ENCODE data around the gene NLGN2. TPM values are rescaled to one million over a fixed set of nuclear protein-coding genes. Genes with fewer than 3 reads are reported as not detected.

Gene NLGN2
- total and polyA plus RNA-seq, 2 of the 8 experiments (the other 6 are each of a cell fraction or from before 2014, with no cell fraction given), result 21.2 to 62.8 TPM

- TF ChIP-seq KDM5A (IDR thresholded peaks at IDR 0.05; ENCODE audit: low read length), result no peak
- TF ChIP-seq SIRT6 (IDR thresholded peaks at IDR 0.05; ENCODE audit: low read length), result no peak
- peak; percentile 15 for TF ChIP-seq KDM4A (IDR thresholded peaks at IDR 0.05; ENCODE audit: low read depth, low read length, severe bottlenecking)
- H2BK5ac ChIP-seq (ENCODE audit: low read depth, low read length), result peak within 1 kb of the TSS; percentile 90
- DNase-seq (ENCODE audit: low read depth in 1 of 2, low spot score in 2 of 2), result no peak
- peak within 1 kb of the TSS; percentile 94 for H4K91ac ChIP-seq (replicated peaks; ENCODE audit: insufficient read length, low read length)
- H3K14ac ChIP-seq (ENCODE audit: insufficient read length), result no peak within 1 kb of the TSS
- H2AK5ac ChIP-seq (ENCODE audit: low read depth, low read length), result no peak within 1 kb of the TSS
- peak within 1 kb of the TSS; percentile 58 for H3K4ac ChIP-seq (replicated peaks; ENCODE audit: insufficient read length, low read depth, low read length)
- peak within 1 kb of the TSS; percentile 77 for H3K56ac ChIP-seq (replicated peaks; ENCODE audit: insufficient read length, low read depth, low read length)
- H3K9ac ChIP-seq (replicated peaks in 1 of 4; ENCODE audit: extremely low read depth in 1 of 4, low read depth in 3 of 4, low read length in 3 of 4), result peak within 1 kb of the TSS; percentile 50 to 95 (median 92); a peak in 6 of 7 replicates
- H3K23me2 ChIP-seq (ENCODE audit: low read depth, low read length), result peaks cover 31% of the 10 kb centered on the region
- WGBS, 2 experiments (ENCODE audit: extremely low coverage in 1 of 2, insufficient coverage in 1 of 2, insufficient read length in 1 of 2, insufficient replicate concordance in 2 of 2, low coverage in 1 of 2, low lambda C conversion rate in 2 of 2, missing lambda C conversion rate in 1 of 2), result 3% methylated on average over 15 of the region's 50 CpGs; no CpG with 5 or more reads in 1 of the 2 experiments
- peak within 1 kb of the TSS; percentile 100 for H3K18ac ChIP-seq (ENCODE audit: extremely low read depth, low read length)
- no peak within 1 kb of the TSS for H4K8ac ChIP-seq (ENCODE audit: extremely low read depth, insufficient read depth, low read length)
- no peaks in the 10 kb centered on the region for H4K20me1 ChIP-seq (replicated peaks in 1 of 2; ENCODE audit: control insufficient read depth in 1 of 2, insufficient read depth in 2 of 2, low read length in 2 of 2)
- no peaks in the 10 kb centered on the region for H3K9me3 ChIP-seq (ENCODE audit: insufficient read depth in 2 of 2, low read depth in 1 of 2, low read length in 1 of 2)
- H3K4me3 ChIP-seq (ENCODE audit: extremely low read depth in 1 of 4, insufficient read depth in 2 of 4, low read depth in 3 of 4, low read length in 4 of 4), result peak within 1 kb of the TSS; percentile 50 to 83 (median 67)
- H3K23ac ChIP-seq (ENCODE audit: insufficient read length), result no peak within 1 kb of the TSS
- H2BK120ac ChIP-seq (replicated peaks; ENCODE audit: low read depth, low read length), result peak within 1 kb of the TSS; percentile 57
- H3K27ac ChIP-seq (ENCODE audit: low read depth, low read length), result peak within 1 kb of the TSS; percentile 98
- H3K27me3 ChIP-seq (replicated peaks in 1 of 4; ENCODE audit: control insufficient read depth in 3 of 4, extremely low read depth in 1 of 4, insufficient read depth in 3 of 4, low read length in 3 of 4), result peaks cover 2 to 19% (median 13%) of the 10 kb centered on the region in 4 experiments; a peak in 6 of 7 replicates
- POLR2A ChIA-PET (ENCODE audit: partially characterized antibody), result interaction anchor here (0.5 to 15.5 kb wide), 20 partner anchors 9 to 205 kb away, joined by 3 to 339 read pairs (median 4); partner anchors contain the start of genes ACAP1, DVL2, NLGN2 and POLR2A
- H3K36me3 ChIP-seq (ENCODE audit: control insufficient read depth in 2 of 4, insufficient read depth in 4 of 4, low read length in 3 of 4), result no peaks in the 10 kb centered on the region
- no peak within 1 kb of the TSS for H2AFZ ChIP-seq (ENCODE audit: low read length)
- H3K79me2 ChIP-seq (ENCODE audit: control insufficient read depth in 1 of 2, insufficient read depth in 2 of 2, low read length in 2 of 2), result no peaks in the 10 kb centered on the region
- peak within 1 kb of the TSS; percentile 9; the same call in 1 of the 2 replicates for H2BK20ac ChIP-seq (ENCODE audit: low read length)
- no peaks in the 10 kb centered on the region for H3K79me1 ChIP-seq (ENCODE audit: low read depth, low read length)
- H2BK15ac ChIP-seq (ENCODE audit: low read length), result no peak within 1 kb of the TSS
- peaks cover 2 to 33% (median 16%) of the 10 kb centered on the region in 4 experiments for H3K4me1 ChIP-seq (replicated peaks in 1 of 4; ENCODE audit: control insufficient read depth in 3 of 4, insufficient read depth in 4 of 4, low read length in 3 of 4)
- H4K5ac ChIP-seq (ENCODE audit: insufficient read length, low read depth, low read length), result peak within 1 kb of the TSS; percentile 95
- CTCF ChIA-PET (ENCODE audit: partially characterized antibody), result interaction anchor here (1.1 to 1.9 kb wide), 6 partner anchors 9 to 79 kb away, joined by 3 to 5 read pairs (median 3); partner anchors contain the start of gene TMEM256
- no peak for FAIRE-seq
- H2BK12ac ChIP-seq (ENCODE audit: low read depth, low read length), result peak within 1 kb of the TSS; percentile 80; the same call in 1 of the 2 replicates
- H3K4me2 ChIP-seq (ENCODE audit: insufficient read depth in 1 of 2, low read depth in 2 of 2, low read length in 2 of 2), result peak within 1 kb of the TSS; percentile 91
These were observed 31.9 kb downstream of the NLGN2 start, which contains the start of gene FGF11 for GRCh38 chr17:7439462-7440112. TSS of gene FGF11 (plus strand) at chr17:7439512. CDS start at chr17:7439621, 109 bp downstream.
